Lower leg skin (tissue), 4 donors: ENCODE data around the gene PMPCA. TPM values are rescaled to one million over a fixed set of nuclear protein-coding genes. Genes with fewer than 3 reads are reported as not detected.
A peak's percentile ranks its signal among the peaks of the same experiment; 100 is the strongest.

Experiments used
- DNase-seq, 2 donors: peaks; one replicate each; pipeline ENCODE4 v3.0.0-alpha.2; 2019; ENCODE audit warnings: low spot score in 2 of 2
- H3K4me3 ChIP-seq: fragments of 200-600 bp; sonication (generic); 2 replicates; pipeline ENCODE4 v1.5.1; 2017; ENCODE audit warnings: mild to moderate bottlenecking, low read depth; ENCODE audit not compliant: poor library complexity, severe bottlenecking
- POLR2A ChIP-seq, 2 donors: fragments of 450-650 bp; IDR thresholded peaks; one replicate each; pipeline ENCODE4 v1.6.1; 2016 to 2017; ENCODE audit warnings: antibody characterized with exemption in 2 of 2, mild to moderate bottlenecking in 1 of 2, moderate library complexity in 1 of 2
- WGBS, 2 donors: methylation state at CpG; one replicate each; pipeline ENCODE4 v1.1.5; 2018; 5-methylcytosine and 5-hydroxymethylcytosine counted together
- intact Hi-C: fragments of 100-400 bp; cut with DNase I; formaldehyde crosslinking; loops from one replicate; pipeline ENCODE4 v1.15.0; 2023; ENCODE audit warnings: low total_unique reads
- total RNA-seq, 4 donors: library from RNA; depleted of rRNA; stranded (reverse); fragments of >200 nt; gene quantifications; one replicate each; pipeline ENCODE4 v1.1.0, GENCODE V29; 2016
- TF ChIP-seq, protein P1 (sequence below), 3 donors: fragments of 450-650 bp; IDR thresholded peaks; one replicate each; pipeline ENCODE4 v1.5.1; 2016; ENCODE audit warnings: antibody characterized with exemption in 3 of 3, mild to moderate bottlenecking in 3 of 3, moderate library complexity in 2 of 3

Gene PMPCA
- total RNA-seq, 4 donors from 2014 or later, result 35.9 to 59.6 (median 38.1) TPM

DNA sequence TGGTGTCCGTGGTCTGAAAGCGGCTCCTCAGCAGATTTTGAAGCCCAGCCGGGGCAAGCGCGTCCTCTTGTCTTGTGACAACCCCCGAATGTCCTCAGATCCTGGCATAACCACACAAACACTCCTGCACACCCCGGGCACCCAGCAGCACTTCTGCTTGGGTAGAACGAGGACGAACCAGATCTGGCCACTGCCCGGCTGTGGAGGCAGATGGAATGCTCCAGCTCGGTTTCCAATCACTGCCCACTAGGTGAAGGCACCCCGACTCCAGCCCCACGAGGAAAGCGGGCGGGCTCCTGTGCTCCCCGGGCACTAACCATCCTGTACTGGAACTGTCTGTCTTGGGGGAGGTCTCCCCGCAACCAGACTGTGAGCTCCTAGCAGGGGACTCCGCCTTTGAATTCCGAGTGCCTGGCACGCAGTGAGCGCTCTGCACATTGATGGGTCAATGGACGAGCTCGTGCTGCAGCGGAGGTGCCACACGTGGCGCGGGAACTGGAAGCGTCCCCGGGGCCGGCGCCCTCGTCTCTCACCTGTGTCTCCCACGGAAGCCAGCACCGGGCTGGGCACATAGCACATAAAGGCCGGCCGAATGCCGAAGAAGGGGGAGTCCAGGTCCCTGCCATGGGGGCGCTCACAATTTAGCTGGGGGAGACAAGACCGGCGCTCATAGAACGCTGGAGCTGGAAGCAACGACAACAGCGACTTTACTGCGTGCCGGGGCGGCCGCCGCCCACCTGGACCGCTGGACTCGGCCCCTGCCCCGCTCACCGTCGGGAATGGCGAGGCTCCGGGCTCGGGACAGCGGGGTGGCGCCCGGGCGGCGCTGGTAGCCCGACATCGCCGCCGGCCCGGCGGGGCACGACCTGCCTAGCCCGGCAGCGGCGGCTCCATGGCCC, 652 bp upstream of the PMPCA start:
- intact Hi-C loops, result no loop called here

DNA sequence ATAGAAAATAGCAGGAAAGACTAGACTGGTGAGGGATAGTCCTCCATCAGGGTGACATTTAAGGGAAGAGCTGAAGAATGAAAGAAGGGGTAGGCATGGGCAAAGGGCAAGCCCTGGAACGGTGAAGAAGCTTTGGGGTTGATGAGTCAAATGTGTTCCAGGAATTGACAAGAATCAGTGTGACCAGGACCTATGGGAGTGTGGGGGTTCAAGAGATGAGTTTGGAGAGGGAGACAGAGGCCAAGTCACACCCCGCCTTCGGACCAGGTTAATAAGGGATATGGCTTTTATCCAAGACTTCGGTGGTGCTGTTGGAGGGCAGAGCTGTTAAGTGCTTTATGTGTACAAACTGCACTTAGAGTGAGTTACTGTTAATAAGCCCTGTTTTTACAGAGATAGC, 920 bp downstream of the PMPCA start:
- DNase-seq, result no peak
- H3K4me3 ChIP-seq, result peak overlapping the region; percentile 86
- TF ChIP-seq, protein P1, sequence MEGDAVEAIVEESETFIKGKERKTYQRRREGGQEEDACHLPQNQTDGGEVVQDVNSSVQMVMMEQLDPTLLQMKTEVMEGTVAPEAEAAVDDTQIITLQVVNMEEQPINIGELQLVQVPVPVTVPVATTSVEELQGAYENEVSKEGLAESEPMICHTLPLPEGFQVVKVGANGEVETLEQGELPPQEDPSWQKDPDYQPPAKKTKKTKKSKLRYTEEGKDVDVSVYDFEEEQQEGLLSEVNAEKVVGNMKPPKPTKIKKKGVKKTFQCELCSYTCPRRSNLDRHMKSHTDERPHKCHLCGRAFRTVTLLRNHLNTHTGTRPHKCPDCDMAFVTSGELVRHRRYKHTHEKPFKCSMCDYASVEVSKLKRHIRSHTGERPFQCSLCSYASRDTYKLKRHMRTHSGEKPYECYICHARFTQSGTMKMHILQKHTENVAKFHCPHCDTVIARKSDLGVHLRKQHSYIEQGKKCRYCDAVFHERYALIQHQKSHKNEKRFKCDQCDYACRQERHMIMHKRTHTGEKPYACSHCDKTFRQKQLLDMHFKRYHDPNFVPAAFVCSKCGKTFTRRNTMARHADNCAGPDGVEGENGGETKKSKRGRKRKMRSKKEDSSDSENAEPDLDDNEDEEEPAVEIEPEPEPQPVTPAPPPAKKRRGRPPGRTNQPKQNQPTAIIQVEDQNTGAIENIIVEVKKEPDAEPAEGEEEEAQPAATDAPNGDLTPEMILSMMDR (IDR thresholded peaks at IDR 0.05), result no peak
- WGBS, 2 donors, result 21 to 37% methylated on average over 4 of the region's 4 CpGs
- intact Hi-C loops, result no loop called here

More for the DNA sequence above, 652 bp upstream of the PMPCA start:
- no peak for TF ChIP-seq POLR2A (IDR thresholded peaks at IDR 0.05)
- TF ChIP-seq, protein P1 (IDR thresholded peaks at IDR 0.05), result no peak
- H3K4me3 ChIP-seq, result peak overlapping the region; percentile 45
- DNase-seq, result peak in 1 of 2 donors; percentile 90
- WGBS, 2 donors, result 12 to 15% methylated on average over 33 to 42 of the region's 71 CpGs

DNA sequence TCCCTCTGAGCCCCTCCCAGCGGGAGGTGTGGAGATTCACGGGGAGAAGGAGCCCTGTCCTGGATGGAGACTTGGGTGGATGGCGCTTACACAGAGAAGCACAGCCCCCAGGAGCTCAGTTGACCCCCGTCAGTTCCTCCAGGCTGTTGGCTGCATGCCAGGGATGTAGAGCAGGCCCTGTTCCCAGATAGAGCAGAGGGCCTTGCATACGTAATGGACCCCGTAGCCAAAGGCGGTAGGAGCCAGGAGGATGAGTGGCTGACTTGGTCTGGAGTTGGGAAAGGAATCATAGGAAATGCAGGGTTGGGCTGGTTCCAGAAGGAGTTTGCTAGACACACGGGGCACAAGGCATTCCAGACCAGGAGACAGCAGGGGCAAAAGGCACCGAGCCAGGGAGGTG, 2.5 kb downstream of the PMPCA start:
- 73 to 78% methylated on average over 9 of the region's 9 CpGs for WGBS, 2 donors

DNA sequence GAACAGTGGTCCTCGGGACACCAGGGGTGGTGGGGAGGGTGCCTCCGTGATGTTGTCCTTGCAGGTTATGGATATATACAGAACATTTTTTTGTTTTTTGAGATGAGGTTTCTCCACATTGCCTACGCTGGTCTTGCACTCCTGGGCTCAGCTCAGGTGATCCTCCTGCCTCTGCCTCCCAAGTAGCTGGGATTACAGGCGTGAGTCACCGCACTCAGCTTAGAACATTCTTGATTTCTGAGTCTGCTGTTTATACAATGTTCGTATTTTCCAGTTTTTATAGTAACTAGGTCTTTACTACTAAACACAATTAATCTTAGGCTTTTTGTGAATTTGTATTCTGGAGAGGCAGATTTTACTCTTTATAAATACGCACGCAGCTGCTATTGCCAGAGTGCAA, 6.0 kb downstream of the PMPCA start:
- H3K4me3 ChIP-seq, result no peak overlapping the region
- TF ChIP-seq POLR2A (IDR thresholded peaks at IDR 0.05), result no peak
- TF ChIP-seq, protein P1 (IDR thresholded peaks at IDR 0.05), result no peak
- 97 to 98% methylated on average over 8 of the region's 8 CpGs for WGBS, 2 donors
- no peak for DNase-seq
- intact Hi-C loops, result no loop called here

More for the DNA sequence above, 2.5 kb downstream of the PMPCA start:
- intact Hi-C loops, result no loop called here
- no peak for DNase-seq
- no peak overlapping the region for H3K4me3 ChIP-seq
- TF ChIP-seq POLR2A (IDR thresholded peaks at IDR 0.05), result no peak
- TF ChIP-seq, protein P1 (IDR thresholded peaks at IDR 0.05), result no peak

DNA sequence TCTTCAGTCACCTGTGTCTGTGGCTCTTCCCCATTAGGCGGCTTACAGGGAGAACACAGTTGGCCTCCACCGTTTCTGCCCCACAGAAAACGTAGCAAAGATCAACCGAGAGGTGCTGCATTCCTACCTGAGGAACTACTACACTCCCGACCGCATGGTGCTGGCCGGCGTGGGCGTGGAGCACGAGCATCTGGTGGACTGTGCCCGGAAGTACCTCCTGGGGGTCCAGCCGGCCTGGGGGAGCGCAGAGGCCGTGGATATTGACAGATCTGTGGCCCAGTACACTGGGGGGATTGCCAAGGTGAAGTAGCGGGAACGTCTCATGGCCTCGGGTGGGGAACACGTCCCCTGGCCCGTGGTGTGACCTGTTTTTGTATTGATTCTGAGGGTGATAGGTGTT, 6.5 kb downstream of the PMPCA start:
- H3K4me3 ChIP-seq, result no peak overlapping the region
- intact Hi-C loops, result no loop called here
- DNase-seq, result no peak
- TF ChIP-seq, protein P1 (IDR thresholded peaks at IDR 0.05), result no peak
- TF ChIP-seq POLR2A (IDR thresholded peaks at IDR 0.05), result no peak
- 88 to 93% methylated on average over 19 of the region's 19 CpGs for WGBS, 2 donors
